HepG2 (cell line): ENCODE results near the gene FAM24A. TPM values are rescaled to one million over a fixed set of nuclear protein-coding genes. Genes with fewer than 3 reads are reported as not detected.

ENCODE experiments used
- ADNP ChIP-seq: sonication (generic); formaldehyde crosslinking; IDR thresholded peaks from 2 replicates; pipeline ENCODE4 v1.4.0; 2020; ENCODE audit warnings: missing genetic modification reagents
- CAMTA2 ChIP-seq: sonication (generic); formaldehyde crosslinking; IDR thresholded peaks from 2 replicates; pipeline ENCODE4 v1.4.0; 2020; ENCODE audit warnings: mild to moderate bottlenecking, missing genetic modification reagents, borderline replicate concordance
- CBX2 ChIP-seq, 2 experiments: fragments of 200-600 bp in 1 of 2; sonication (generic); formaldehyde crosslinking in 1 of 2; IDR thresholded peaks; 2 replicates each; pipeline versions ENCODE4 v1.7.0 to v1.8.1; 2018 to 2022; ENCODE audit warnings: low read depth in 2 of 2, low read length in 1 of 2, mild to moderate bottlenecking in 1 of 2, missing genetic modification reagents in 1 of 2
- CCDC6 ChIP-seq: sonication (generic); formaldehyde crosslinking; IDR thresholded peaks from 2 replicates; pipeline ENCODE4 v1.8.1; 2022; ENCODE audit warnings: mild to moderate bottlenecking, missing genetic modification reagents, moderate library complexity
- DRAP1 ChIP-seq: IDR thresholded peaks from 2 replicates; pipeline ENCODE4 v1.6.1; 2016; ENCODE audit warnings: missing genetic modification reagents, missing compliant biosample characterization
- EED ChIP-seq: sonication (generic); formaldehyde crosslinking; IDR thresholded peaks from 2 replicates; pipeline ENCODE4 v1.5.0; 2020; ENCODE audit warnings: mild to moderate bottlenecking, missing genetic modification reagents
- HMG20B ChIP-seq: conservative IDR thresholded peaks from 2 replicates; pipeline ENCODE4 v1.6.1; 2016; ENCODE audit warnings: missing genetic modification reagents, missing compliant biosample characterization
- JUNB ChIP-seq: sonication (generic); formaldehyde crosslinking; IDR thresholded peaks from 2 replicates; pipeline ENCODE4 v1.8.0; 2022; ENCODE audit warnings: missing genetic modification reagents, mild to moderate bottlenecking, borderline replicate concordance
- KAT2B ChIP-seq: fragments of 150-350 bp; IDR thresholded peaks from 2 replicates; pipeline ENCODE4 v1.6.1; 2014; ENCODE audit warnings: low read depth, low read length, borderline replicate concordance
- KLF12 ChIP-seq: sonication (generic); formaldehyde crosslinking; IDR thresholded peaks from 2 replicates; pipeline ENCODE4 v1.4.0; 2020; ENCODE audit warnings: missing genetic modification reagents, borderline replicate concordance
- MATR3 ChIP-seq: sonication (generic); formaldehyde crosslinking; IDR thresholded peaks from 2 replicates; pipeline ENCODE4 v1.4.0; 2020; ENCODE audit warnings: missing genetic modification reagents
- PHF8 ChIP-seq: sonication (generic); formaldehyde crosslinking; IDR thresholded peaks from 2 replicates; pipeline ENCODE4 v1.5.0; 2020; ENCODE audit warnings: missing genetic modification reagents
- REXO4 ChIP-seq: sonication (generic); formaldehyde crosslinking; IDR thresholded peaks from 2 replicates; pipeline ENCODE4 v1.8.0; 2022; ENCODE audit warnings: missing genetic modification reagents, mild to moderate bottlenecking, borderline replicate concordance
- ZBTB1 ChIP-seq: sonication (generic); formaldehyde crosslinking; IDR thresholded peaks from 2 replicates; pipeline ENCODE4 v1.4.0; 2020; ENCODE audit warnings: missing genetic modification reagents, borderline replicate concordance
- ZFP41 ChIP-seq: sonication (generic); formaldehyde crosslinking; IDR thresholded peaks from 2 replicates; pipeline ENCODE4 v1.4.0; 2020; ENCODE audit warnings: mild to moderate bottlenecking, missing genetic modification reagents, borderline replicate concordance
- ZNF260 ChIP-seq: sonication (generic); formaldehyde crosslinking; IDR thresholded peaks from 2 replicates; pipeline ENCODE4 v1.4.0; 2020; ENCODE audit warnings: missing genetic modification reagents, low read depth, mild to moderate bottlenecking, borderline replicate concordance
- ZNF274 ChIP-seq: sonication (generic); formaldehyde crosslinking; IDR thresholded peaks from 2 replicates; pipeline ENCODE4 v1.5.1; 2020; ENCODE audit warnings: mild to moderate bottlenecking, missing genetic modification reagents
- ZNF484 ChIP-seq: sonication (generic); formaldehyde crosslinking; IDR thresholded peaks from 2 replicates; pipeline ENCODE4 v1.5.1; 2020; ENCODE audit warnings: mild to moderate bottlenecking, low read depth, missing genetic modification reagents, borderline replicate concordance
- ZNF547 ChIP-seq: sonication (generic); formaldehyde crosslinking; IDR thresholded peaks from 2 replicates; pipeline ENCODE4 v1.5.1; 2020; ENCODE audit warnings: mild to moderate bottlenecking, missing genetic modification reagents
- ZNF556 ChIP-seq: sonication (generic); formaldehyde crosslinking; IDR thresholded peaks from 2 replicates; pipeline ENCODE4 v1.4.0; 2020; ENCODE audit warnings: mild to moderate bottlenecking, missing genetic modification reagents, borderline replicate concordance
- ZNF761 ChIP-seq: sonication (generic); formaldehyde crosslinking; conservative IDR thresholded peaks from 2 replicates; pipeline ENCODE4 v1.4.0; 2020; ENCODE audit warnings: mild to moderate bottlenecking, missing genetic modification reagents
- polyA plus RNA-seq, 8 experiments: library from polyadenylated mRNA; depleted of rRNA in 3 of 8; stranded (reverse) in 7 of 8; unstranded in 1 of 8; fragments of >200 nt; fragmentation: Illumina TruSeq in 4 of 8; extraction: Trizol in 4 of 8; gene quantifications; 2 replicates each; pipeline versions ENCODE4 v1.2.1 to v1.2.3, GENCODE V29; 2011 to 2016; ENCODE audit warnings: low read depth in 4 of 8, missing spikeins in 1 of 8, mixed read lengths in 1 of 8; ENCODE audit not compliant: insufficient read depth in 1 of 8
- total RNA-seq, 5 experiments: library from RNA; depleted of rRNA; stranded (reverse); fragments of >200 nt; fragmentation: Illumina TruSeq; extraction: Trizol; gene quantifications; 2 replicates each; pipeline ENCODE4 v1.2.3, GENCODE V29; 2016; ENCODE audit warnings: low read depth in 1 of 5
- TF ChIP-seq, protein P1 (sequence below): sonication (generic); formaldehyde crosslinking; IDR thresholded peaks from 2 replicates; pipeline ENCODE4 v1.8.0; 2022; ENCODE audit warnings: mild to moderate bottlenecking, missing genetic modification reagents
- TF ChIP-seq, protein P2 (sequence below): sonication (generic); formaldehyde crosslinking; IDR thresholded peaks from 2 replicates; pipeline ENCODE4 v1.5.0; 2020; ENCODE audit warnings: mild to moderate bottlenecking, missing genetic modification reagents, borderline replicate concordance

FAM24A gene
- total and polyA plus RNA-seq, 2 of the 13 experiments (the other 11 are each of a cell fraction or from before 2014, with no cell fraction given) = not detected

- TF ChIP-seq CBX2 (IDR thresholded peaks at IDR 0.05; ENCODE audit: low read depth, low read length) (no peak), CBX2 (CRISPR knock-in tag; IDR thresholded peaks at IDR 0.05; ENCODE audit: low read depth) (no peak), CCDC6 (CRISPR knock-in tag) (peak; percentile 68; the same call in 1 of the 2 replicates), ZNF260 (CRISPR knock-in tag) (no peak), REXO4 (peak; percentile 66; the same call in 1 of the 2 replicates), JUNB (CRISPR knock-in tag) (peak; percentile 71; the same call in 1 of the 2 replicates), EED (CRISPR knock-in tag) (0 out of 2 replicates have a peak, but pooled peaks have one; percentile 37), ZNF556 (no peak), ZNF761 (CRISPR knock-in tag) (peak; percentile 71; the same call in 1 of the 2 replicates), KAT2B (no peak), KLF12 (CRISPR knock-in tag) (0 out of 2 replicates have a peak, but pooled peaks have one; percentile 42), ZFP41 (CRISPR knock-in tag) (no peak), ADNP (CRISPR knock-in tag) (no peak), PHF8 (CRISPR knock-in tag) (peak; percentile 61), ZNF484 (no peak), ZNF547 (CRISPR knock-in tag) (peak; percentile 61; the same call in 1 of the 2 replicates), MATR3 (CRISPR knock-in tag) (no peak), ZNF274 (CRISPR knock-in tag) (peak; percentile 60; the same call in 1 of the 2 replicates), ZBTB1 (CRISPR knock-in tag) (no peak), CAMTA2 (CRISPR knock-in tag) (no peak), HMG20B (CRISPR knock-in tag) (no peak), DRAP1 (CRISPR knock-in tag) (0 out of 2 replicates have a peak, but pooled peaks have one; percentile 18)
- TF ChIP-seq, protein P1, sequence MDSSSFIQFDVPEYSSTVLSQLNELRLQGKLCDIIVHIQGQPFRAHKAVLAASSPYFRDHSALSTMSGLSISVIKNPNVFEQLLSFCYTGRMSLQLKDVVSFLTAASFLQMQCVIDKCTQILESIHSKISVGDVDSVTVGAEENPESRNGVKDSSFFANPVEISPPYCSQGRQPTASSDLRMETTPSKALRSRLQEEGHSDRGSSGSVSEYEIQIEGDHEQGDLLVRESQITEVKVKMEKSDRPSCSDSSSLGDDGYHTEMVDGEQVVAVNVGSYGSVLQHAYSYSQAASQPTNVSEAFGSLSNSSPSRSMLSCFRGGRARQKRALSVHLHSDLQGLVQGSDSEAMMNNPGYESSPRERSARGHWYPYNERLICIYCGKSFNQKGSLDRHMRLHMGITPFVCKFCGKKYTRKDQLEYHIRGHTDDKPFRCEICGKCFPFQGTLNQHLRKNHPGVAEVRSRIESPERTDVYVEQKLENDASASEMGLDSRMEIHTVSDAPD (CRISPR knock-in tag) = peak; percentile 88; the same call in 1 of the 2 replicates
- TF ChIP-seq, protein P2, sequence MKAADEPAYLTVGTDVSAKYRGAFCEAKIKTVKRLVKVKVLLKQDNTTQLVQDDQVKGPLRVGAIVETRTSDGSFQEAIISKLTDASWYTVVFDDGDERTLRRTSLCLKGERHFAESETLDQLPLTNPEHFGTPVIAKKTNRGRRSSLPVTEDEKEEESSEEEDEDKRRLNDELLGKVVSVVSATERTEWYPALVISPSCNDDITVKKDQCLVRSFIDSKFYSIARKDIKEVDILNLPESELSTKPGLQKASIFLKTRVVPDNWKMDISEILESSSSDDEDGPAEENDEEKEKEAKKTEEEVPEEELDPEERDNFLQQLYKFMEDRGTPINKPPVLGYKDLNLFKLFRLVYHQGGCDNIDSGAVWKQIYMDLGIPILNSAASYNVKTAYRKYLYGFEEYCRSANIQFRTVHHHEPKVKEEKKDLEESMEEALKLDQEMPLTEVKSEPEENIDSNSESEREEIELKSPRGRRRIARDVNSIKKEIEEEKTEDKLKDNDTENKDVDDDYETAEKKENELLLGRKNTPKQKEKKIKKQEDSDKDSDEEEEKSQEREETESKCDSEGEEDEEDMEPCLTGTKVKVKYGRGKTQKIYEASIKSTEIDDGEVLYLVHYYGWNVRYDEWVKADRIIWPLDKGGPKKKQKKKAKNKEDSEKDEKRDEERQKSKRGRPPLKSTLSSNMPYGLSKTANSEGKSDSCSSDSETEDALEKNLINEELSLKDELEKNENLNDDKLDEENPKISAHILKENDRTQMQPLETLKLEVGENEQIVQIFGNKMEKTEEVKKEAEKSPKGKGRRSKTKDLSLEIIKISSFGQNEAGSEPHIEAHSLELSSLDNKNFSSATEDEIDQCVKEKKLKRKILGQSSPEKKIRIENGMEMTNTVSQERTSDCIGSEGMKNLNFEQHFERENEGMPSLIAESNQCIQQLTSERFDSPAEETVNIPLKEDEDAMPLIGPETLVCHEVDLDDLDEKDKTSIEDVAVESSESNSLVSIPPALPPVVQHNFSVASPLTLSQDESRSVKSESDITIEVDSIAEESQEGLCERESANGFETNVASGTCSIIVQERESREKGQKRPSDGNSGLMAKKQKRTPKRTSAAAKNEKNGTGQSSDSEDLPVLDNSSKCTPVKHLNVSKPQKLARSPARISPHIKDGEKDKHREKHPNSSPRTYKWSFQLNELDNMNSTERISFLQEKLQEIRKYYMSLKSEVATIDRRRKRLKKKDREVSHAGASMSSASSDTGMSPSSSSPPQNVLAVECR (CRISPR knock-in tag) = peak; percentile 92
These were observed 30.8 kb upstream of the FAM24A start, which contains the start of gene FAM24B (continued) for GRCh38 chr10:122879339-122880273.
